ENCODE data around the gene SLC9A9.
"Not testable (repeated sequence)": the region's sequence is repeated elsewhere in the genome, so short reads cannot be mapped to it uniquely, and the experiment has no call there.

The SLC9A9 gene

GRCh38 chr3:143755978-143756377 is 92.3 kb downstream of the SLC9A9 start:
- no peak for DNase-seq (ENCODE audit: low read depth)

GRCh38 chr3:143754090-143754489 is 94.2 kb downstream of the SLC9A9 start:
- no peak for DNase-seq (ENCODE audit: low read depth)

GRCh38 chr3:143753456-143753855 is 94.8 kb downstream of the SLC9A9 start:
- DNase-seq (ENCODE audit: low read depth): no peak

- no peak for DNase-seq (ENCODE audit: low read depth)
Measured at GRCh38 chr3:143753006-143753405, 95.3 kb downstream of the SLC9A9 start.

GRCh38 chr3:143751643-143752178 is 96.6 kb downstream of the SLC9A9 start:
- no peak for DNase-seq (ENCODE audit: low read depth)

GRCh38 chr3:143750841-143751240 is 97.4 kb downstream of the SLC9A9 start:
- no peak for DNase-seq (ENCODE audit: low read depth)

- DNase-seq (ENCODE audit: low read depth): no peak
Measured at GRCh38 chr3:143749926-143750325, 98.3 kb downstream of the SLC9A9 start.

- DNase-seq (ENCODE audit: low read depth): no peak
Measured at GRCh38 chr3:143737065-143737464, 111.2 kb downstream of the SLC9A9 start.

GRCh38 chr3:143736205-143736997 is 111.9 kb downstream of the SLC9A9 start:
- DNase-seq (ENCODE audit: low read depth): no peak

GRCh38 chr3:143731776-143732175 is 116.5 kb downstream of the SLC9A9 start:
- no peak for DNase-seq (ENCODE audit: low read depth)

- no peak for DNase-seq (ENCODE audit: low read depth)
Measured at GRCh38 chr3:143731320-143731719, 116.9 kb downstream of the SLC9A9 start.

- no peak for DNase-seq (ENCODE audit: low read depth)
Measured at GRCh38 chr3:143727391-143727790, 120.9 kb downstream of the SLC9A9 start.

- no peak for DNase-seq (ENCODE audit: low read depth)
Measured at GRCh38 chr3:143726727-143727126, 121.5 kb downstream of the SLC9A9 start.

GRCh38 chr3:143720381-143720780 is 127.9 kb downstream of the SLC9A9 start:
- DNase-seq (ENCODE audit: low read depth): no peak

GRCh38 chr3:143718463-143718862 is 129.8 kb downstream of the SLC9A9 start:
- no peak for DNase-seq (ENCODE audit: low read depth)

- no peak for DNase-seq (ENCODE audit: low read depth)
Measured at GRCh38 chr3:143716731-143717130, 131.5 kb downstream of the SLC9A9 start.

- no peak for DNase-seq (ENCODE audit: low read depth)
Measured at GRCh38 chr3:143712522-143712921, 135.7 kb downstream of the SLC9A9 start.

GRCh38 chr3:143707848-143708247 is 140.4 kb downstream of the SLC9A9 start:
- no peak for DNase-seq (ENCODE audit: low read depth)

- no peak for DNase-seq (ENCODE audit: low read depth)
Measured at GRCh38 chr3:143700431-143700975, 147.8 kb downstream of the SLC9A9 start.

- no peak for DNase-seq (ENCODE audit: low read depth)
Measured at GRCh38 chr3:143699424-143699823, 148.8 kb downstream of the SLC9A9 start.

- DNase-seq (ENCODE audit: low read depth): no peak
Measured at GRCh38 chr3:143698682-143699303, 149.5 kb downstream of the SLC9A9 start.

GRCh38 chr3:143697975-143698374 is 150.3 kb downstream of the SLC9A9 start:
- DNase-seq (ENCODE audit: low read depth): no peak

- not testable (repeated sequence) for DNase-seq (ENCODE audit: low read depth)
Measured at GRCh38 chr3:143695333-143695732, 152.9 kb downstream of the SLC9A9 start.

All from activated T-cell treated with anti-CD3 and anti-CD28 coated beads for 24 hours (primary cell).